ENCODE results near the gene SALL4. TPM values are rescaled to one million over a fixed set of nuclear protein-coding genes. Genes with fewer than 3 reads are reported as not detected.
"Not testable (repeated sequence)": the region's sequence is repeated elsewhere in the genome, so short reads cannot be mapped to it uniquely, and the experiment has no call there.

Gene SALL4
- total RNA-seq, 2 donors from 2014 or later, result 333 to 397 TPM

DNA sequence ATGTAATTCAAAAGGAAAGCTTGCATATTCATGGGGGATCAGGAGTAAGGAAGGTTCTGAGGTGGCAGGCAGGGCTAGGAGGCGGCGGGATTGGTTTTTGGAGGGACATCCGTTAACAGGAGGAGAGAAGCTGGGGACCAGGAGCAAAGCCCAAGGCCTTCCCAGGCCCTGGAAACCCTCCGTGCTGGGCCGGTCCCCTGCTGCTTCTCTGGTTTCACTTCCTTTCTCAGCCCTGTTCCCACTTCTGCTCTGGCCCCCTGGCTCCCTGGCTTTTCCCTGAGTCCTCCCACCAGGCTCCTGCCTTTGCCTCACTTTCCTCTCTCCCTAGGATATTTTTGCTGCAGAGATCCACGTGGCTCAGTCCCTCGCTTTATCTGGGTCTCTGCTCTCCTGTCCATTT is 26.4 kb upstream of the SALL4 start:
- no peak overlapping the region for H3K4me3 Mint-ChIP-seq
- no peaks in the 10 kb centered on the region for H3K9me3 ChIP-seq (ENCODE audit: control insufficient read depth, low read length)
- peak; percentile 82 for DNase-seq
- no peak overlapping the region for H3K27ac Mint-ChIP-seq
- H3K9me3 Mint-ChIP-seq, result no peaks in the 10 kb centered on the region
- H3K27me3 Mint-ChIP-seq (ENCODE audit: insufficient read depth), result no peaks in the 10 kb centered on the region
- TF ChIP-seq, protein P1, sequence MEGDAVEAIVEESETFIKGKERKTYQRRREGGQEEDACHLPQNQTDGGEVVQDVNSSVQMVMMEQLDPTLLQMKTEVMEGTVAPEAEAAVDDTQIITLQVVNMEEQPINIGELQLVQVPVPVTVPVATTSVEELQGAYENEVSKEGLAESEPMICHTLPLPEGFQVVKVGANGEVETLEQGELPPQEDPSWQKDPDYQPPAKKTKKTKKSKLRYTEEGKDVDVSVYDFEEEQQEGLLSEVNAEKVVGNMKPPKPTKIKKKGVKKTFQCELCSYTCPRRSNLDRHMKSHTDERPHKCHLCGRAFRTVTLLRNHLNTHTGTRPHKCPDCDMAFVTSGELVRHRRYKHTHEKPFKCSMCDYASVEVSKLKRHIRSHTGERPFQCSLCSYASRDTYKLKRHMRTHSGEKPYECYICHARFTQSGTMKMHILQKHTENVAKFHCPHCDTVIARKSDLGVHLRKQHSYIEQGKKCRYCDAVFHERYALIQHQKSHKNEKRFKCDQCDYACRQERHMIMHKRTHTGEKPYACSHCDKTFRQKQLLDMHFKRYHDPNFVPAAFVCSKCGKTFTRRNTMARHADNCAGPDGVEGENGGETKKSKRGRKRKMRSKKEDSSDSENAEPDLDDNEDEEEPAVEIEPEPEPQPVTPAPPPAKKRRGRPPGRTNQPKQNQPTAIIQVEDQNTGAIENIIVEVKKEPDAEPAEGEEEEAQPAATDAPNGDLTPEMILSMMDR (conservative IDR thresholded peaks at IDR 0.05), result no peak
- WGBS, 2 experiments (ENCODE audit: insufficient coverage in 1 of 2, insufficient read length in 1 of 2), result 52 to 59% methylated on average over 7 of the region's 7 CpGs
- peaks cover 9% of the 10 kb centered on the region for H3K4me1 Mint-ChIP-seq
- H3K36me3 ChIP-seq (ENCODE audit: control insufficient read depth, insufficient read depth, low read length), result no peaks in the 10 kb centered on the region
- H3K36me3 Mint-ChIP-seq (ENCODE audit: low read depth), result no peaks in the 10 kb centered on the region
- H3K27me3 ChIP-seq (ENCODE audit: control insufficient read depth, insufficient read depth, low read length, poor library complexity, severe bottlenecking), result no peaks in the 10 kb centered on the region
- H3K4me1 ChIP-seq (ENCODE audit: control insufficient read depth, insufficient read depth, low read length), result peaks cover 3% of the 10 kb centered on the region
- no peak overlapping the region for H3K27ac ChIP-seq (ENCODE audit: low read depth, low read length)
- no peak overlapping the region for H3K4me3 ChIP-seq (ENCODE audit: low read length)
- no peak overlapping the region for H3K9ac ChIP-seq (ENCODE audit: extremely low read depth, low read length, poor library complexity, severe bottlenecking)

DNA sequence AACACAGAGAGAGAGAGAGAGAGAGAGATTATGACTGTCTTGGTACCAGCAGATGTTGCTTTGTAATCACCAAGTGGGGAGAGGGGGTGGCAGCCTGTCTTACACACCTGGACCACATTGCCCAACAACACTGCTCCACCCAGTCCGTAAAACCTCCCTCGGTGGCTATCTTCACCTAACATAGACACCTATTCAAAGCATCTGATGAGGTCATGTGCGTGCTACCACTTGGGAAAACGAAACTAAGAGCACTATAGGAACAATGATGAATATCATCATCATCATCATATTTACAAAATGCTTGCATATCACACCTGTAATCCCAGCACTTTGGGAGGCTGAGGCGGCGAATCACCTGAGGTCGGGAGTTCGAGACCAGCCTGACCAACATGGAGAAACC is 24.1 kb upstream of the SALL4 start:
- H3K9ac ChIP-seq (ENCODE audit: extremely low read depth, low read length, poor library complexity, severe bottlenecking), result no peak overlapping the region
- H3K27me3 ChIP-seq (ENCODE audit: control insufficient read depth, insufficient read depth, low read length, poor library complexity, severe bottlenecking), result no peaks in the 10 kb centered on the region
- TF ChIP-seq, protein P1 (conservative IDR thresholded peaks at IDR 0.05), result no peak

DNA sequence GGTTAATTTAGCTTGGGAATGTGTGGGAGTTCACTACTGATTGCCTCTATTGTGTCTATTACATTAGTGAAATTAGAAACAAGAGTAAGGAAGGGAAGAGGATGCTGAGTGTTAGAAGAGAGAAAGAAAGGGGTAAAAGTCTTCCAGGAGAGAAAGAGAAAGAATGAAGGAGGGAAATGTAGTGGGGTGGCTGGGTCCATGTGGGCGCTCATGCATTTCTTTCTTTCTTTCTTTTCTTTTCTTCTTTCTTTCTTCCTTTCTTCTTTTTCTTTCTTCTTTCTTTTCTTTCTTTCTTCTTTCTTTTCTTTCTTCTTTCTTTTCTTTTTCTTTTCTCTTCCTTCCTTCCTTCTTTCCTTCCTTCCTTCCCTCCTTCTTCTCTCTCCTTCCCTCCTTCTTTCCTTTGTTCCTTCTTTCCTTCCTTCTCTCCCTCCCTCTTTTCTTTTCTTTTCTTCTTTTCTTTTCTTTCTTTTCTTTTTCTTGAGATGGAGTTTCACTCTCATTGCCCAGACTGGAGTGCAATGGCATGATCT is 16.2 kb upstream of the SALL4 start:
- no peaks in the 10 kb centered on the region for H3K36me3 Mint-ChIP-seq (ENCODE audit: low read depth)
- TF ChIP-seq, protein P1 (conservative IDR thresholded peaks at IDR 0.05), result no peak
- H3K9me3 Mint-ChIP-seq, result no peaks in the 10 kb centered on the region
- Histone ChIP-seq H3K9me3 (ENCODE audit: control insufficient read depth, low read length) (no peaks in the 10 kb centered on the region), H3K4me1 (ENCODE audit: control insufficient read depth, insufficient read depth, low read length) (no peaks in the 10 kb centered on the region), H3K36me3 (ENCODE audit: control insufficient read depth, insufficient read depth, low read length) (no peaks in the 10 kb centered on the region), H3K4me3 (ENCODE audit: low read length) (no peak overlapping the region), H3K9ac (ENCODE audit: extremely low read depth, low read length, poor library complexity, severe bottlenecking) (no peak overlapping the region), H3K27me3 (ENCODE audit: control insufficient read depth, insufficient read depth, low read length, poor library complexity, severe bottlenecking) (no peaks in the 10 kb centered on the region), H3K27ac (ENCODE audit: low read depth, low read length) (no peak overlapping the region)
- H3K27me3 Mint-ChIP-seq (ENCODE audit: insufficient read depth), result no peaks in the 10 kb centered on the region
- H3K4me3 Mint-ChIP-seq, result no peak overlapping the region
- H3K4me1 Mint-ChIP-seq, result no peaks in the 10 kb centered on the region
- no peak for DNase-seq
- no peak overlapping the region for H3K27ac Mint-ChIP-seq
- 67% methylated on average over 1 of the region's 1 CpG; no CpG with 5 or more reads in 1 of the 2 experiments for WGBS, 2 experiments (ENCODE audit: insufficient coverage in 1 of 2, insufficient read length in 1 of 2)

More for the DNA sequence above, 24.1 kb upstream of the SALL4 start:
- Mint-ChIP-seq H3K9me3 (no peaks in the 10 kb centered on the region), H3K4me3 (no peak overlapping the region), H3K27ac (no peak overlapping the region), H3K4me1 (peaks cover 9% of the 10 kb centered on the region), H3K27me3 (ENCODE audit: insufficient read depth) (no peaks in the 10 kb centered on the region), H3K36me3 (ENCODE audit: low read depth) (no peaks in the 10 kb centered on the region)
- Histone ChIP-seq H3K36me3 (ENCODE audit: control insufficient read depth, insufficient read depth, low read length) (no peaks in the 10 kb centered on the region), H3K27ac (ENCODE audit: low read depth, low read length) (no peak overlapping the region), H3K4me1 (ENCODE audit: control insufficient read depth, insufficient read depth, low read length) (no peaks in the 10 kb centered on the region), H3K9me3 (ENCODE audit: control insufficient read depth, low read length) (no peaks in the 10 kb centered on the region), H3K4me3 (ENCODE audit: low read length) (no peak overlapping the region)
- DNase-seq, result no peak
- 90 to 94% methylated on average over 6 to 8 of the region's 8 CpGs for WGBS, 2 experiments (ENCODE audit: insufficient coverage in 1 of 2, insufficient read length in 1 of 2)

DNA sequence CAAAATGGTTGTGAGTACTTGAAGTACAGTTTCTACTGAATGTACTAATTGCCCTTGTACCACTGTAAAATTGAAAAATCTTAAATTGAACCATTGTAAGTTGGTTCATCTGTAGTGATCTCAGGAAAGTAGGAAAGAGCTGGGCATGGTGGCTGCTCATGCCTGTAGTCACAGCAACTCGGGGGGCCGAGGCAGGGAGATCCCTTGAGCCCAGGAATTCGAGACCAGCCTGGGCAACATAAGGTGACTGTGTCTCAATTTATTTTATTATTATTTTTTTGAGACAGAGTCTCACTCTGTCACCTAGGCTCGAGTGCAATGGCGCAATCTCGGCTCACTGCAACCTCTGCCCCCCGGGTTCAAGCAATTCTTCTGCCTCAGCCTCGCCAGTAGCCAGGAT is 14.5 kb upstream of the SALL4 start:
- not testable (repeated sequence) for H3K27me3 Mint-ChIP-seq (ENCODE audit: insufficient read depth); H3K27me3 ChIP-seq (ENCODE audit: control insufficient read depth, insufficient read depth, low read length, poor library complexity, severe bottlenecking); H3K36me3 Mint-ChIP-seq (ENCODE audit: low read depth); DNase-seq; H3K36me3 ChIP-seq (ENCODE audit: control insufficient read depth, insufficient read depth, low read length); H3K27ac ChIP-seq (ENCODE audit: low read depth, low read length); H3K4me3 Mint-ChIP-seq; H3K9ac ChIP-seq (ENCODE audit: extremely low read depth, low read length, poor library complexity, severe bottlenecking); H3K4me1 ChIP-seq (ENCODE audit: control insufficient read depth, insufficient read depth, low read length); H3K9me3 ChIP-seq (ENCODE audit: control insufficient read depth, low read length); H3K4me3 ChIP-seq (ENCODE audit: low read length); H3K27ac Mint-ChIP-seq; H3K9me3 Mint-ChIP-seq
- WGBS, 2 experiments (ENCODE audit: insufficient coverage in 1 of 2, insufficient read length in 1 of 2), result 88 to 93% methylated on average over 5 to 8 of the region's 8 CpGs
- H3K4me1 Mint-ChIP-seq, result peaks cover 11% of the 10 kb centered on the region

Measured in endodermal cell (in vitro differentiated cells).